ENCODE data around the gene MLLT11. TPM values are rescaled to one million over a fixed set of nuclear protein-coding genes. Genes with fewer than 3 reads are reported as not detected.

The MLLT11 gene
- total RNA-seq, 1 experiment from 2014 or later = 16.4 TPM

DNA sequence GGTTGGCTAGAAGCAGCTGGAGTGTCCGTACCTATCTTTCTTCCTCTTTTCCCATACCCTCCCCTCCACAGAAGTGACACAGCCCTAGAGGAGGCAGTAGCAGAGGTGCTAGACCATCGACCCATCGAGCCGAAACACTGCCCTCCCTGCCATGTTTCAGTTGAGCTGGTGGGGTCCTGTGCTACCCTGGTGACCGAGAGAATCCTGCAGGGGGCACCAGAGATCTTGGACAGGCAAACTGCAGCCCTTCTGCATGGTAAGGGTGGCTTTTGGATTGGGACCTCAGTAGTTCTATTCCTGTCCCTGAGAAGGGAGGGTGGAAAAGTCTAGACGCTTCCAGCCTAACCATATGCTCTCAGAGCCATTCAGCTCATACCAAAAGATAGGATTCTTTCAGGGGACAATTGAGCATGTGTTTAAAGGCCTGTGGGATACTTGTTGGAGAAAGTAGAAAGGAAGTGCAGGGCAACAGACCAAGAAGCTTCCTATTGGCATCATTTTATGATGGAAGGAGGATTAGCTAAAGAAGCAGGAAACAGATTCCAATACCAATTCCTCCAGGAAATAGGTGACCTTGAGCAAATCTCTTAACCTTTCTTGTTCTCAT lies 35.6 kb upstream of the MLLT11 start:
- Mint-ChIP-seq H3K27ac (peak overlapping the region; percentile 33; the same call in 1 of the 2 replicates), H3K36me3 (peaks cover 32% of the 10 kb centered on the region), H3K27me3 (ENCODE audit: low read depth) (no peaks in the 10 kb centered on the region), H3K4me1 (no peaks in the 10 kb centered on the region), H3K9me3 (no peaks in the 10 kb centered on the region), H3K4me3 (no peak overlapping the region)
- ChIA-PET CTCF (interaction anchor here (0.5 to 3.6 kb wide), 30 partner anchors 12 to 391 kb away, joined by 3 to 28 read pairs (median 4); partner anchors contain the start of genes ANXA9, BNIPL, C1orf56 and CDC42SE1), POLR2A (interaction anchor here (0.5 to 1.0 kb wide), 6 partner anchors 14 to 380 kb away, joined by 3 to 4 read pairs (median 3); partner anchors contain the start of genes C1orf56 and GABPB2)
- TF ChIP-seq JAZF1 (CRISPR knock-in tag; IDR thresholded peaks at IDR 0.05) (no peak), HMGA2 (CRISPR knock-in tag; IDR thresholded peaks at IDR 0.05) (no peak), ZNF317 (CRISPR knock-in tag; IDR thresholded peaks at IDR 0.05; ENCODE audit: borderline replicate concordance, low read depth) (no peak), TEAD1 (CRISPR knock-in tag; IDR thresholded peaks at IDR 0.05) (no peak), ELF4 (CRISPR knock-in tag; IDR thresholded peaks at IDR 0.05; ENCODE audit: low read depth) (no peak), FOXK1 (CRISPR knock-in tag; IDR thresholded peaks at IDR 0.05) (no peak), ATF2 (CRISPR knock-in tag; IDR thresholded peaks at IDR 0.05; ENCODE audit: borderline replicate concordance, low read depth) (no peak)
- TF ChIP-seq, protein P1, sequence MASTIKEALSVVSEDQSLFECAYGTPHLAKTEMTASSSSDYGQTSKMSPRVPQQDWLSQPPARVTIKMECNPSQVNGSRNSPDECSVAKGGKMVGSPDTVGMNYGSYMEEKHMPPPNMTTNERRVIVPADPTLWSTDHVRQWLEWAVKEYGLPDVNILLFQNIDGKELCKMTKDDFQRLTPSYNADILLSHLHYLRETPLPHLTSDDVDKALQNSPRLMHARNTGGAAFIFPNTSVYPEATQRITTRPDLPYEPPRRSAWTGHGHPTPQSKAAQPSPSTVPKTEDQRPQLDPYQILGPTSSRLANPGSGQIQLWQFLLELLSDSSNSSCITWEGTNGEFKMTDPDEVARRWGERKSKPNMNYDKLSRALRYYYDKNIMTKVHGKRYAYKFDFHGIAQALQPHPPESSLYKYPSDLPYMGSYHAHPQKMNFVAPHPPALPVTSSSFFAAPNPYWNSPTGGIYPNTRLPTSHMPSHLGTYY (CRISPR knock-in tag; IDR thresholded peaks at IDR 0.05) = 0 out of 2 replicates have a peak, but pooled peaks have one; percentile 56
- TF ChIP-seq, protein P2, sequence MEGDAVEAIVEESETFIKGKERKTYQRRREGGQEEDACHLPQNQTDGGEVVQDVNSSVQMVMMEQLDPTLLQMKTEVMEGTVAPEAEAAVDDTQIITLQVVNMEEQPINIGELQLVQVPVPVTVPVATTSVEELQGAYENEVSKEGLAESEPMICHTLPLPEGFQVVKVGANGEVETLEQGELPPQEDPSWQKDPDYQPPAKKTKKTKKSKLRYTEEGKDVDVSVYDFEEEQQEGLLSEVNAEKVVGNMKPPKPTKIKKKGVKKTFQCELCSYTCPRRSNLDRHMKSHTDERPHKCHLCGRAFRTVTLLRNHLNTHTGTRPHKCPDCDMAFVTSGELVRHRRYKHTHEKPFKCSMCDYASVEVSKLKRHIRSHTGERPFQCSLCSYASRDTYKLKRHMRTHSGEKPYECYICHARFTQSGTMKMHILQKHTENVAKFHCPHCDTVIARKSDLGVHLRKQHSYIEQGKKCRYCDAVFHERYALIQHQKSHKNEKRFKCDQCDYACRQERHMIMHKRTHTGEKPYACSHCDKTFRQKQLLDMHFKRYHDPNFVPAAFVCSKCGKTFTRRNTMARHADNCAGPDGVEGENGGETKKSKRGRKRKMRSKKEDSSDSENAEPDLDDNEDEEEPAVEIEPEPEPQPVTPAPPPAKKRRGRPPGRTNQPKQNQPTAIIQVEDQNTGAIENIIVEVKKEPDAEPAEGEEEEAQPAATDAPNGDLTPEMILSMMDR (IDR thresholded peaks at IDR 0.05) = peak; percentile 67
- TF ChIP-seq, protein P3, sequence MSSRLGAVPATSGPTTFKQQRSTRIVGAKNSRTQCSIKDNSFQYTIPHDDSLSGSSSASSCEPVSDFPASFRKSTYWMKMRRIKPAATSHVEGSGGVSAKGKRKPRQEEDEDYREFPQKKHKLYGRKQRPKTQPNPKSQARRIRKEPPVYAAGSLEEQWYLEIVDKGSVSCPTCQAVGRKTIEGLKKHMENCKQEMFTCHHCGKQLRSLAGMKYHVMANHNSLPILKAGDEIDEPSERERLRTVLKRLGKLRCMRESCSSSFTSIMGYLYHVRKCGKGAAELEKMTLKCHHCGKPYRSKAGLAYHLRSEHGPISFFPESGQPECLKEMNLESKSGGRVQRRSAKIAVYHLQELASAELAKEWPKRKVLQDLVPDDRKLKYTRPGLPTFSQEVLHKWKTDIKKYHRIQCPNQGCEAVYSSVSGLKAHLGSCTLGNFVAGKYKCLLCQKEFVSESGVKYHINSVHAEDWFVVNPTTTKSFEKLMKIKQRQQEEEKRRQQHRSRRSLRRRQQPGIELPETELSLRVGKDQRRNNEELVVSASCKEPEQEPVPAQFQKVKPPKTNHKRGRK (CRISPR knock-in tag; IDR thresholded peaks at IDR 0.05; ENCODE audit: borderline replicate concordance) = no peak
- DNase-seq (ENCODE audit: low spot score) = peak; percentile 92
- ATAC-seq = peak; percentile 100

DNA sequence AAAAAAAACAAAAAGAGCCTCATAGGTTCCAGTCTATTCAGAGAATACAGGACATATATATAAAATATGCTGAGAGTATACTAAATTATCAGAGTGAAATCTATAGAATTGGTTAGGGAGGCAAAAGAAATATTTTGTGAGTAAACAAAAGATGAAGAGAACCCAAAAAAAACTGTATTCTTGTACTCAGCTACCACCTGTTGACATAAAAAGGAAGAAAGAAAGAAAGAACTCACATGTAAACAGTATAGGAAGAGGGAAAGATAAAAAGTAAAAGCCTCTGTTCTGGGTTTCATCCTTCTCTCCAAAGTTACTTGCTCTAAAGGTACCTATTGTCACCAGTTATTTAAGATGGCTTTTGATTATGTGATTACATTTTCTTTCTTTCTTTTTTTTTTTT lies 33.7 kb upstream of the MLLT11 start:
- Mint-ChIP-seq H3K4me1 (no peaks in the 10 kb centered on the region), H3K4me3 (no peak overlapping the region), H3K27ac (no peak overlapping the region), H3K27me3 (ENCODE audit: low read depth) (no peaks in the 10 kb centered on the region), H3K9me3 (no peaks in the 10 kb centered on the region), H3K36me3 (peaks cover 40% of the 10 kb centered on the region)
- POLR2A ChIA-PET = no interaction called here
- ATAC-seq (no peak), DNase-seq (ENCODE audit: low spot score) (no peak)
- CTCF ChIA-PET = interaction anchor here (3.6 kb wide), 1 partner anchor 21 kb away, joined by 28 read pairs; the partner anchor contains the start of gene C1orf56
- TF ChIP-seq NFATC4 (CRISPR knock-in tag; IDR thresholded peaks at IDR 0.05) (no peak), ZNF425 (CRISPR knock-in tag; conservative IDR thresholded peaks at IDR 0.05) (no peak), IRF2 (CRISPR knock-in tag; IDR thresholded peaks at IDR 0.05; ENCODE audit: borderline replicate concordance, low read depth) (no peak), ZBTB21 (CRISPR knock-in tag; IDR thresholded peaks at IDR 0.05; ENCODE audit: borderline replicate concordance) (no peak), MYBL2 (CRISPR knock-in tag; IDR thresholded peaks at IDR 0.05) (no peak), CREB1 (CRISPR knock-in tag; IDR thresholded peaks at IDR 0.05) (no peak), SMAD3 (CRISPR knock-in tag; IDR thresholded peaks at IDR 0.05; ENCODE audit: borderline replicate concordance) (no peak), ELF4 (CRISPR knock-in tag; IDR thresholded peaks at IDR 0.05; ENCODE audit: low read depth) (no peak), AFF4 (CRISPR knock-in tag; IDR thresholded peaks at IDR 0.05; ENCODE audit: borderline replicate concordance) (no peak), SOX15 (CRISPR knock-in tag; IDR thresholded peaks at IDR 0.05) (no peak), NR3C1 (CRISPR knock-in tag; conservative IDR thresholded peaks at IDR 0.05; ENCODE audit: low read depth) (no peak)
- TF ChIP-seq, protein P4, sequence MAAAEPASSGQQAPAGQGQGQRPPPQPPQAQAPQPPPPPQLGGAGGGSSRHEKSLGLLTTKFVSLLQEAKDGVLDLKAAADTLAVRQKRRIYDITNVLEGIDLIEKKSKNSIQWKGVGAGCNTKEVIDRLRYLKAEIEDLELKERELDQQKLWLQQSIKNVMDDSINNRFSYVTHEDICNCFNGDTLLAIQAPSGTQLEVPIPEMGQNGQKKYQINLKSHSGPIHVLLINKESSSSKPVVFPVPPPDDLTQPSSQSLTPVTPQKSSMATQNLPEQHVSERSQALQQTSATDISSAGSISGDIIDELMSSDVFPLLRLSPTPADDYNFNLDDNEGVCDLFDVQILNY (CRISPR knock-in tag; IDR thresholded peaks at IDR 0.05) = no peak

Data from WTC11 (cell line).